Measurements from ENCODE around the gene CYFIP2.

CYFIP2 gene

DNA sequence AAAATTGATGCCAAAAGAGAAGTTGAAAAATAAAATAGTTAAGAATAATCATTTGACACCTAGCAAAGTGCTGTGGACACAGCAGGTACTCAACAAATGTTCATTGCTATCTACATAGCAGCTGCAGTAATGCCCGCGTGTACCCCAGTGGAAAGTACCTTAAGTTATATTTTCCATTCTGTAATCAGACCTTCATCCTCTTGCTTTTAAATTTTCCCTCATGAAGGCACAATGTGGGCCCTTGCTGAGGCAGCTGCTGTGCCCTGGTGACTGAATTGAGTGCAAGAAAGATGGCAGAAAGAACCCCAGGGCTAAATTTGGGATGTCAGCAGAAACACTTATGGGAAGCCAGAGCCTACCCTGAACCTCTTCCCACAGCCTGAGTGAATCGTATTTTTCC lies 65.9 kb downstream of the CYFIP2 start:
- no peak overlapping the region for H3K4me3 Mint-ChIP-seq
- TF ChIP-seq, protein P1, sequence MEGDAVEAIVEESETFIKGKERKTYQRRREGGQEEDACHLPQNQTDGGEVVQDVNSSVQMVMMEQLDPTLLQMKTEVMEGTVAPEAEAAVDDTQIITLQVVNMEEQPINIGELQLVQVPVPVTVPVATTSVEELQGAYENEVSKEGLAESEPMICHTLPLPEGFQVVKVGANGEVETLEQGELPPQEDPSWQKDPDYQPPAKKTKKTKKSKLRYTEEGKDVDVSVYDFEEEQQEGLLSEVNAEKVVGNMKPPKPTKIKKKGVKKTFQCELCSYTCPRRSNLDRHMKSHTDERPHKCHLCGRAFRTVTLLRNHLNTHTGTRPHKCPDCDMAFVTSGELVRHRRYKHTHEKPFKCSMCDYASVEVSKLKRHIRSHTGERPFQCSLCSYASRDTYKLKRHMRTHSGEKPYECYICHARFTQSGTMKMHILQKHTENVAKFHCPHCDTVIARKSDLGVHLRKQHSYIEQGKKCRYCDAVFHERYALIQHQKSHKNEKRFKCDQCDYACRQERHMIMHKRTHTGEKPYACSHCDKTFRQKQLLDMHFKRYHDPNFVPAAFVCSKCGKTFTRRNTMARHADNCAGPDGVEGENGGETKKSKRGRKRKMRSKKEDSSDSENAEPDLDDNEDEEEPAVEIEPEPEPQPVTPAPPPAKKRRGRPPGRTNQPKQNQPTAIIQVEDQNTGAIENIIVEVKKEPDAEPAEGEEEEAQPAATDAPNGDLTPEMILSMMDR (IDR thresholded peaks at IDR 0.05): no peak
- no peak for DNase-seq
- no peaks in the 10 kb centered on the region for H3K9me3 Mint-ChIP-seq
- peaks cover 39% of the 10 kb centered on the region for H3K36me3 Mint-ChIP-seq (ENCODE audit: low read depth)
- H3K4me1 Mint-ChIP-seq: peaks cover 9% of the 10 kb centered on the region
- H3K27me3 Mint-ChIP-seq (ENCODE audit: low read depth, poor library complexity): peaks cover 2% of the 10 kb centered on the region
- peak overlapping the region; percentile 35 for H3K27ac Mint-ChIP-seq

DNA sequence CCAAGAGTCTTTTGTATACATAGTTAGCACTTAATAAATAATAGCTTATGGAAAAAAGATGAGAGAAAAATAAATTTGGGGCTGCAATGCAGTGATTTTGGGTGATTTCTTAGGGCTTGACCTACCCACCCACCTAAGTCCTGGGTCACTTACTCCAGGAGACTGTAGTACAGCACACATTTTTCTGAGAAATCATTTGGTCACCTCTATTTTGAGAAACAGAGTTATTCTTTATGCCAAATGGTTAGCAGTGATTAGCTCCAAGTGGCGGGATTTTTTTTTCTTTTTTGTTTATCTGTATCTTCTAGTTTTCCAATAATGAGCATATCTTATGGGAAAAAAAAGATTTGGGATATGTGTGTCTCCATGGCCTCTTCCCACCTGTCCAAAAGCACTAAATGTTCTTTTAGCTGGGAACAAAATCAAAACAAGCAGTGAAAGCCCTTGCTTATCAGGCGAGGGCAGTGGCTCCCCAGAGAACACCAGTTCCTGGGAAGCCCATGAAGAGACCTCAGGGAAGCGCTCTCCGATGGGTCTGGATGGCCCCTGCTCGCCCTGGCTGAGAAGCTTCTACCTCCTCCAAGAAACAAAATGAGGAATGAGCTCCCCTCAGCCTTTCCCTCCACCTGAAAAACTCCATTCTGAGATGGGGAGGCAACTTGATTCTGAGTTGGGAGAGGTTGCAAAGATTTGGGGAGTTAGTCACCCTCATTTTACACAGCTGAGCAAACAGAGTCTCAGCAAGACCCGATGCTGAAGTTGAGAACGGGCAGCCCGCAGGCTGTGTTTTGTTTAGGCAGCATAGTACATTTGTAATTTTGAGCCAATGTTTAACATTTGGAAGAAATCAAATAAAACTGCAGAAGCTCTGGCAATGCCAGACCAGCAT lies 69.9 kb downstream of the CYFIP2 start:
- TF ChIP-seq, protein P1 (IDR thresholded peaks at IDR 0.05): no peak
- Mint-ChIP-seq H3K9me3 (peaks cover 14% of the 10 kb centered on the region), H3K36me3 (ENCODE audit: low read depth) (peaks cover 42% of the 10 kb centered on the region), H3K4me1 (no peaks in the 10 kb centered on the region), H3K27me3 (ENCODE audit: low read depth, poor library complexity) (peaks cover 2% of the 10 kb centered on the region), H3K27ac (no peak overlapping the region), H3K4me3 (no peak overlapping the region)
- DNase-seq: no peak

DNA sequence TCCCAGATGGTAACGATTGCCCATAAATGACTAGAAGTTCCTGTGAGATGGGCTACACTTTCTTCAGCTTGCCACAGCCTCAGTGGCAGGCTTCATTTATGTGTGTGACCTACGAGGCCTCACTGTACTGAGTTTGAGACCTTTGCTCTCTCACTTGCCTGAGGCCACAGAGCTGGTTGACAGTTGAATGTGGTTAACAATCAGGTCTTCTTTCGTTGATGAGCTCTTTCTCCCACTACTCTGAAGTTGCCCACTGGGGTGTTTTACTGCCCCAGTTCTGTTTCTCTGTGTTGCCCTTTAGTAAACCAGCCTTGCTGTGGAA lies 70.5 kb downstream of the CYFIP2 start:
- no peaks in the 10 kb centered on the region for H3K4me1 Mint-ChIP-seq
- H3K27ac Mint-ChIP-seq: no peak overlapping the region
- TF ChIP-seq, protein P1 (IDR thresholded peaks at IDR 0.05): no peak
- no peak for DNase-seq
- H3K9me3 Mint-ChIP-seq: peaks cover 15% of the 10 kb centered on the region
- peaks cover 2% of the 10 kb centered on the region for H3K27me3 Mint-ChIP-seq (ENCODE audit: low read depth, poor library complexity)
- peaks cover 43% of the 10 kb centered on the region for H3K36me3 Mint-ChIP-seq (ENCODE audit: low read depth)
- no peak overlapping the region for H3K4me3 Mint-ChIP-seq

DNA sequence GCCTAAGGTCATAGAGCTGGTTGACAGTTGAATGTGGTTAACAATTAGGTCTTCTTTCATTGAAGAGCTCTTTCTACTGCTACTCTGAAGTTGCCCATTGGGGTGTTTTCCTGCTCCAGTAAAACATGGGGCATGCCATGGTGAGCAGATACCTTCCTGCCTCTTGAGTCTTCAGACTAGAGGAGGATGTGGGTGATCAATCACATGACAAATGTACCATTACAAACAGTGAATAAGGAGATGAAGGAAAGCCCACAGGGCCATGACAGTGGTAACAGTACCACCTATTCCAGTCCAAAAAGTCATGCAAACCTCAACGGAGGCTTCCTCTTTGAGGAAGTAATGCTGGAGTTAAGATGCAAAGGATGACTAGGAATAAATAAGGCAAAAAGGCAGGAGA lies 73.5 kb downstream of the CYFIP2 start:
- Mint-ChIP-seq H3K27ac (no peak overlapping the region), H3K27me3 (ENCODE audit: low read depth, poor library complexity) (no peaks in the 10 kb centered on the region), H3K4me3 (no peak overlapping the region), H3K36me3 (ENCODE audit: low read depth) (peaks cover 25% of the 10 kb centered on the region), H3K4me1 (peaks cover 4% of the 10 kb centered on the region), H3K9me3 (peaks cover 15% of the 10 kb centered on the region)
- TF ChIP-seq, protein P1 (IDR thresholded peaks at IDR 0.05): no peak
- DNase-seq: no peak

DNA sequence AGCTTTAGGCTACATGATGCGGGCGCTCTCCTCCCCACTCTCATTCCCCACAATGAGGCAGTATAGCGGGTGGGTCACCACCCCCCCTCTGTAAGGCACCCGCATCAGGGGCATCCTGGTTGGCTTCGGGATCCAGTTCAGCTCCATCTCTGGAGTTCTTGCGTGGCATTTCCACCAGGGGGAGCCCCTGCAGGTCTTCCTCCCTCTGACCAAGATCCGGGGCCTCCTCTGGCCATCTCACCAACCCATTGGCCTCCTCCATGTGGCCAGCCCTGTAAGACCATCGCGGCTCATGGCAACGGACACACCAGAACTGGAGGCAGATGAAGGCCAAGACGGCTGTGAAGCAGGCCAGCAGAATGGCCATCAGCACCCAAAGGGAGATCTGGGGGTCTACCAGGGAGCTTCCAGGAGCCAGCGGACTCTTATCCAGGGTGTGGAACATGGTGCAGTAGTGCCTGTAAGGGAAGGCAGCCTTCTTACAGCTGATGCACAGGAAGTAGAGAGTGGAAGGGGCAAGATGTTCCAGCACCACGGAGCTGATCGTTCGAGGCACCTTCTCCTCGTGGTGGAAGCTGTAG lies 77.0 kb downstream of the CYFIP2 start:
- Mint-ChIP-seq H3K4me1 (peaks cover 14% of the 10 kb centered on the region), H3K27ac (no peak overlapping the region), H3K9me3 (peaks cover 15% of the 10 kb centered on the region), H3K36me3 (ENCODE audit: low read depth) (peaks cover 25% of the 10 kb centered on the region), H3K27me3 (ENCODE audit: low read depth, poor library complexity) (peaks cover 2% of the 10 kb centered on the region), H3K4me3 (no peak overlapping the region)
- peak; percentile 39 for DNase-seq
- TF ChIP-seq, protein P1 (IDR thresholded peaks at IDR 0.05): peak; percentile 35
